ENCODE measurements around the gene ARPC4.
"Not testable (repeated sequence)": the region's sequence is repeated elsewhere in the genome, so short reads cannot be mapped to it uniquely, and the experiment has no call there.

DNA sequence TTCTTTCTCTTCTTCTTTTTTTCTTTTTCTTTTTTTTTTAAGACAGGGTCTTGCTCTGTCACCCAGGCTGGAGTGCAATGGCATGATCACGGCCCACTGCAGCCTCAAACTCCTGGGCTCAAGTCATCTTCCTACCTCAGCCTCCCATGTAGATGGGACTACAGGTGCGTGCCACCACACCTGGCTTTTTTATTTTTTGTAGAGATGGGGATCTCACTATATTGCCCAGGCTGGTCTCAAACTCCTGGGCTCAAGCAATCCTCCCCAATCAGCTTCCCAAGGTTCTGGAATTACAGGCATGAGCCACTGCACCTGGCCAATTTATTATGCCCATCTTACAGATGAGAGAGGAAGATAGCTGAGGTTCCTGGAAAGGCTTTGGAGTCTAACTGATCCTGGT is 21.9 kb upstream of the ARPC4 start:
- TF ChIP-seq CTCF (IDR thresholded peaks at IDR 0.05; ENCODE audit: poor library complexity); EZH2phosphoT487 (IDR thresholded peaks at IDR 0.05; ENCODE audit: low read depth, severe bottlenecking, unreplicated experiment): not testable (repeated sequence)
